GM19239 (cell line): ENCODE measurements around the gene PCNX4.
A peak's percentile ranks its signal among the peaks of the same experiment; 100 is the strongest.
"Not testable (repeated sequence)": the region's sequence is repeated elsewhere in the genome, so short reads cannot be mapped to it uniquely, and the experiment has no call there.

Experiments used
- DNase-seq: peaks from one replicate; pipeline ENCODE4 v3.0.0; 2011; ENCODE audit warnings: low spot score; ENCODE audit not compliant: insufficient read length
- FAIRE-seq: peaks from 2 replicates; lab custom pipeline; 2011; peaks lifted over from hg19 to GRCh38; lab: Jason Lieb, UNC

PCNX4 gene

DNA sequence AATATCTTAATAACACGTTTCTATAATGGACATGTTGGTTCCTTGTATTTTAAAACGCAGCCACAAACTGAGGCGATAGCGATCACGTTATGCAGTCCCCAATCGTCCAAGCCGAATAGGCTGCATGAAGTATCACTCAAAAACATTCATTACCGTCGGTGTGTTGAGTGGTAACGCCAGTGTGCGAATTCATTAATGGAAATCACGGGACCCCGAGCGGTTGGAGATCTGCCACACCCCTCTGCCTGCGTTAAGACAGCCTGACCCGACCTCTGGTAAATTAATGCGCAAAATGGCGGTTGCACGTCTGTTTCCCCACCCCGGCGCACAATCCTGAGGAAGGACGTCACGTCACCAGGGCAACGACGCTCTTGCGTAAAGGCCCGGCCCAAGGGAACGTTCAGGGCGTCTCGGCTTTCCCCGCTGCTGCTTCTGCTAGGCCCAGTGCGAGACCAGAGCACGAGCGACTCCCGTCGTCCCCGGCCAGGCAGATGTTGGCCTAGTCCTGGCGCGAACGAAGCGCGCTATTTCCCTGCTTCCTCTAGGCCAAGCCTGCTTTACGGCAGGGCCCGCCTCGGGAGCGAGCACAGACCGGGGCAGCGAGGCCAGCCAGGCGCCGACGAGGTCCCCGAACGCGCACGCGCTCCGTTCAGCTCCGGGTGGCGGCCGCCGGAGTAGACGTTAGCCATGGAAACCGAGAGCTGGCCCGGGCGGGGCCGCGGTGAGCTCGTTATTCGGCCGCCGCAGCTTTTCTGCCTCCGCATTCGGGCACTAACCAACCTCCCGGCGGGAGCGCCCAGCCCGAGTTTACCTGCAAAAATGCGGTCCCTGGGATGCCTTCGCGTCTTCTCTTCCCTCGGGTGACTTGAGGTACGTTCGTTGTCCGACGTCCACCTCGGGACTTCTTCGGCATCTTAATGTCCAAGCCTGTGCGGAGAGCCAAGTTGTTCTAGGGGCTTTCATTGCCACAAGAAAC is at the start of gene PCNX4:
TSS of gene PCNX4 (plus strand) at position 374 of the 976 bp plus-strand sequence. CDS start 15,716 bp downstream, outside the sequence.
- DNase-seq = peak; percentile 54
- peak; percentile 92 for FAIRE-seq

- not testable (repeated sequence) for DNase-seq, FAIRE-seq
Observed at GRCh38 chr14:60047976-60048375, 43.7 kb upstream of the PCNX4 start.

DNA sequence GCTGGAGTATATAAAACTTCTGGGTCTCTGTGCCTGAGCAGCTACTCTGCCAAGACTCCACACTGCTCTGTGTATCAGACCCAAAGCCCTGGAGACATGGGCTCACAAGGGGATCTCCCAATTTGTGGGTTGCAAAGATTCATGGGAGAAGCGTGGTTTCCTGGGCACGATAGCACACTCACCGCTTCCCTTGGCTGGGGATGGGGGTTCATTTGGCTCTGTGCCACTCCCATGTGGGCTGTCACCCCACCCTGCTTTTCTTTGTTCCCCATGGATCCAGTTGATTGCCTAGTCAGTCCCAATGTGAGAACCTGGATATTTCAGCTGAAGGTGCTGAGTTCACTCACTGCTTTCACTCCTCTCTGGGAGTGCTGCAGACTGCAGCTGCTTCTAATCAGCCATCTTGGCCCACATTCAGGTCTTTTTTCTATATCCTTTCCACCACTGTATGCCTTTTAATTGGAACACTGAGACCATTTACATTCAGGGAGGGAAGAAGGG is 40.0 kb upstream of the PCNX4 start:
- FAIRE-seq (no peak), DNase-seq (no peak)

DNA sequence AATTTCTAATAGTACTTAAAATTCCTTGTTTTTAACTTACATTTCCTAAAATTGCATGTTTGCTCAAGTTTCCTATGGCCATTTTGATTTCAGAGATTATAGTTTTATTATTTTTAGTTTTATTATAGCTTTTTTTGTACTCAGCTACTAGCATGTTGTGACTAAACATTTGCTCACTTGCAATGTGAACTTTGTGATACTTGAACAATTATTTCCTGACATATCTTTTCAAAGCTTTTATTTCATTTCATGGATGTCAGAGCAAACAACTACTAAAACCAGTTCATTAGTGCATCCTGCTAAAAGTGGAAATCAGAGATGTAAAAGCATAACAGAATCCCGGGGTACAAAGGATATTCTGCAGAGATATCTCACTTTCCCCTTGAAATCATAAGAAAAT is 33.6 kb upstream of the PCNX4 start:
- DNase-seq (no peak), FAIRE-seq (no peak)

DNA sequence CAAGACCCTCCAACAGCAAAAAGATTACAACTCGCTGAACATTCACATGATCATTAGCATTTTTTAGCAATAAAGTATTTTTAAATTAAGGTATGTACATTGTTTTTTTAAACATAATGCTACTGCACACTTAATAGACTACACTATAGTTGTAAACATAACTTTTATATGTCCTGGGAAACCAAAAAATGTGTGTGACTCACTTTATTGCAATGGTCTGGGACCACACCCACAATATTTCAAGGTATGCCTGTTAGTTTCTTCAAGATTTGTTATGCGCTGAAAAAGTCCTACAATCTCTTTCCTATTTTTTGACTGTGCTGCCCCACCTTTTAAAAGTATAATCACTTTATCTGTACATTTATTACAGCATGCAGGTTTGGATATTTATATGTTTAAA is 30.4 kb upstream of the PCNX4 start:
- FAIRE-seq (no peak), DNase-seq (no peak)

DNA sequence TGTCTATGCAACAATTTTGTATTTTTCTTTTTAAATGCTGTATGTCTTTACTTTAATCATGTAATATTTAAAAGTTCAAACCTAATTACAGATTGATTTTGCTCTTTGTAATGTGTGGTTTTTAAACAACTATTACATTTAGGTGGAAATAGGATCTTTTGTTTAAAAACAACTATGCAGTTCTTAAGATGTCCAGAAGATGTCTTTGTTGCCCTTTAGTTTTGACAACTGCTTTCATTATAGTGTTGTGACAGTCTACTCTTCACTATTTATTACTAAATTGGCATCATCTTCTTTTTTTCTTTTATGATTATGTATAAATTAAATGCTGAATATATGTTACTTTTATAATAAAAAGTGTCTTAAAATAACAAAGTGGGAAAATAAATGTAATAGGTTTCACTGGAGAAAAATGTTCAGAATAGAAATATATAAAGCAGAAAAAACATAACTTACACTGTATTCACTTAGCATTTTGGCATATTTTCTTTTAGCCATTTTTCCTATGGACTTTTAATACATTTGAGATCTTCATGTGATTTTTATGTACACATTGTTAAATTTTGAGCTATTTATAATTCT is 27.1 kb upstream of the PCNX4 start:
- FAIRE-seq (no peak), DNase-seq (no peak)

DNA sequence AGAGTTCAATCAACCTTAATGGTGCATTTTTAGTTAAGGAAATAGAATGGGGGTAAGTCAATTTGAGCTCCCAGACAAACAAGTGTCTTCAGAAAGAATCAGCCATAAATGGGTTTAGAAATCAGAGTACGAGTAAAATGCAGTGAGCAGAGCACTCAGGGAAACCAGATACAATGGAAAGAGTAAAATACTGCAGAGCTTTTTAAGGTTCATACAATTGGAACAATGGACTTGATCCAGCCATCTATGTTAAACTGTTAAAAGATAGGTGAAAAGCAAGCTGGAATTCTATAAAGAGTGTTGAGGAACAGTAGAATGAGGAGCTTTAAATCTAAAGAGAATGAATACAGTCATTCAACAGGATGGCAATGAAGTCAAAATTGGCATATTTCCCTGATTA is 23.8 kb upstream of the PCNX4 start:
- DNase-seq (no peak), FAIRE-seq (no peak)

GRCh38 chr14:60079723-60080122 is 12.0 kb upstream of the PCNX4 start:
- FAIRE-seq = no peak
- DNase-seq = no peak

GRCh38 chr14:60085085-60085484 is 6.6 kb upstream of the PCNX4 start:
- FAIRE-seq = no peak
- DNase-seq = no peak

GRCh38 chr14:60085693-60086092 is 6.0 kb upstream of the PCNX4 start:
- FAIRE-seq (no peak), DNase-seq (no peak)

DNA sequence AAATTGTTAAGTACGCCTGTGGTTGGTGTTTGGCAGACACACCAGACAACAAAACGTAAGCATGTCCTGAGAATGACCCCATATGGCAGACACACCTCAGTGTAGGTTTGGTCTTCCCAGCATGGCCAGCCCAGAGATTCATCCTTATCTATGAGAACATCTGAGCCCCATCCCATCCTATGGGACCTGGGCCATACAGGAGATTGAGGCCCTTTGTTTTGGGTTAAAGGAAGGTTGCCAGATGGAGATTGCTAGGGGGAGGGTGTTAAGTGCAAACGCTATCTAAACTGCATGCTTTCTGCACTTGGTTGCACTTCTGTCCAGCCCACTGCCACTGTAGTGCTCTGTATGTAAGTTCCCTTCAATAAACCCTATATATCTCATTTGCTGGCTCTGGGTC is 4.1 kb upstream of the PCNX4 start:
- DNase-seq (no peak), FAIRE-seq (no peak)

GRCh38 chr14:60089221-60089620 is 2.5 kb upstream of the PCNX4 start:
- DNase-seq (no peak), FAIRE-seq (peak; percentile 42)

- peak; percentile 86 for FAIRE-seq
- DNase-seq = no peak
Observed at GRCh38 chr14:60090864-60091519, 731 bp upstream of the PCNX4 start.

GRCh38 chr14:60092526-60092920 is 800 bp downstream of the PCNX4 start:
- DNase-seq (no peak), FAIRE-seq (peak; percentile 67)

GRCh38 chr14:60093080-60093479 is 1.4 kb downstream of the PCNX4 start:
- DNase-seq = no peak
- peak; percentile 4 for FAIRE-seq

DNA sequence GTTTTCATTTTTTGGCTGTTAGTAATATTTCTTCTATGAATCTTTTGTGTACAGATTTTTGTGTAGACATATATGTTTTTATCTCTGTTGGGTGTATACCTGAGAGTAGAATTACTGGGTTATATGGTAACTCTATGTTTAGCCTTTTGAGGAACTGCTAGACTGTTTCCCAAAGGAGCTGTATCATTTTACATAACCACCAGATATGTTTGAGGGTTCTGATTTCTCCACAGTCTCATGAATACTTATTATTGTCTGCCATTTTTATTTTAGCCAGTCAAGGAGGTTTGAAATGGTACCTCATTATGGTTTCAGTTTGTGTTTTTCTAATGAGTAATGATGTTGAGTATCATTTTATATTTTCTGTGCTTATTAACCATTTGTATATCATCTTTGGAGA is 1.9 kb downstream of the PCNX4 start:
- no peak for DNase-seq
- peak; percentile 31 for FAIRE-seq

- FAIRE-seq (no peak), DNase-seq (no peak)
Observed at GRCh38 chr14:60094306-60094897, 2.7 kb downstream of the PCNX4 start.

- FAIRE-seq (no peak), DNase-seq (no peak)
Observed at GRCh38 chr14:60095231-60095630, 3.5 kb downstream of the PCNX4 start.

GRCh38 chr14:60095781-60096450 is 4.2 kb downstream of the PCNX4 start:
- DNase-seq (no peak), FAIRE-seq (no peak)

DNA sequence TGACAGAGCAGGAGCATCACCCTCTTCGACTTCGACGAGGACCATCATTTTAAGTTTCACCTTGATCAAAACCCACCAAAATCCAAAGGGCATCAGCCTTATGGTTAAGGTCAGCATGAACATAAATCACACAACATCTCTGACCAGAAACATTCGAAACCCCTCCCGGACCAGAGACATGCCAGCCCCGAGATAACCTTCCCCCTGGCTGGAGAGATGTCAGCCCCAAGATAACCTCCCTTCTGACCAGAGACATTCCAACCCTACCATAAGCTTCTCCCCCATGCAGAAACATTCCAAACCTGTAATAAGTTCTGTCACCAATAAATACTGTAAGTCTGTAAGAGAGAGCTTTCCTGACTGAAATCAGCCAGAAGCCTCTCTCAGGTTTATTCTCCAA is 6.3 kb downstream of the PCNX4 start:
- peak; percentile 47 for FAIRE-seq
- no peak for DNase-seq
